ENCODE data around the gene ALDH4A1. TPM values are rescaled to one million over a fixed set of nuclear protein-coding genes. Genes with fewer than 3 reads are reported as not detected.

Gene ALDH4A1
- total and polyA plus RNA-seq, 2 experiments from 2014 or later = 103 to 122 TPM

GRCh38 chr1:18868354-18868753 is 34.0 kb downstream of the ALDH4A1 start:
- no peak for TF ChIP-seq CTCF (IDR thresholded peaks at IDR 0.05; ENCODE audit: low read depth, low read length)
- Histone ChIP-seq H3K27me3 (peaks cover 3% of the 10 kb centered on the region), H3K4me1 (ENCODE audit: low read depth) (no peaks in the 10 kb centered on the region), H3K36me3 (peaks cover 4% of the 10 kb centered on the region), H3K27ac (no peak overlapping the region), H3K4me3 (no peak overlapping the region), H3K9me3 (ENCODE audit: low read depth) (no peaks in the 10 kb centered on the region)
- DNase-seq (ENCODE audit: low read depth in 1 of 2, low spot score in 1 of 2) = no peak

GRCh38 chr1:18866846-18867245 is 35.5 kb downstream of the ALDH4A1 start:
- H3K27ac ChIP-seq = no peak overlapping the region
- no peaks in the 10 kb centered on the region for H3K4me1 ChIP-seq (ENCODE audit: low read depth)
- H3K36me3 ChIP-seq = no peaks in the 10 kb centered on the region
- TF ChIP-seq CTCF (IDR thresholded peaks at IDR 0.05; ENCODE audit: low read depth, low read length) = no peak
- H3K9me3 ChIP-seq (ENCODE audit: low read depth) = no peaks in the 10 kb centered on the region
- DNase-seq (ENCODE audit: low read depth in 1 of 2, low spot score in 1 of 2) = no peak
- H3K27me3 ChIP-seq = peaks cover 3% of the 10 kb centered on the region
- H3K4me3 ChIP-seq = no peak overlapping the region

- Histone ChIP-seq H3K4me3 (no peak overlapping the region), H3K9me3 (ENCODE audit: low read depth) (no peaks in the 10 kb centered on the region), H3K4me1 (ENCODE audit: low read depth) (no peaks in the 10 kb centered on the region), H3K27ac (no peak overlapping the region), H3K36me3 (no peaks in the 10 kb centered on the region), H3K27me3 (peaks cover 3% of the 10 kb centered on the region)
- no peak for TF ChIP-seq CTCF (IDR thresholded peaks at IDR 0.05; ENCODE audit: low read depth, low read length)
- DNase-seq (ENCODE audit: low read depth in 1 of 2, low spot score in 1 of 2) = no peak
Measured at GRCh38 chr1:18866314-18866713, 36.0 kb downstream of the ALDH4A1 start.

GRCh38 chr1:18865176-18865575 is 37.2 kb downstream of the ALDH4A1 start:
- TF ChIP-seq CTCF (IDR thresholded peaks at IDR 0.05; ENCODE audit: low read depth, low read length) = no peak
- Histone ChIP-seq H3K9me3 (ENCODE audit: low read depth) (no peaks in the 10 kb centered on the region), H3K4me3 (no peak overlapping the region), H3K27ac (no peak overlapping the region), H3K4me1 (ENCODE audit: low read depth) (no peaks in the 10 kb centered on the region), H3K27me3 (peaks cover 3% of the 10 kb centered on the region), H3K36me3 (no peaks in the 10 kb centered on the region)
- DNase-seq (ENCODE audit: low read depth in 1 of 2, low spot score in 1 of 2) = no peak

- Histone ChIP-seq H3K9me3 (ENCODE audit: low read depth) (no peaks in the 10 kb centered on the region), H3K4me3 (no peak overlapping the region), H3K27ac (no peak overlapping the region), H3K4me1 (ENCODE audit: low read depth) (no peaks in the 10 kb centered on the region), H3K27me3 (peaks cover 3% of the 10 kb centered on the region), H3K36me3 (no peaks in the 10 kb centered on the region)
- TF ChIP-seq CTCF (IDR thresholded peaks at IDR 0.05; ENCODE audit: low read depth, low read length) = no peak
- DNase-seq (ENCODE audit: low read depth in 1 of 2, low spot score in 1 of 2) = no peak
Measured at GRCh38 chr1:18861590-18861989, 40.8 kb downstream of the ALDH4A1 start.

GRCh38 chr1:18861082-18861481 is 41.3 kb downstream of the ALDH4A1 start:
- no peak overlapping the region for H3K27ac ChIP-seq
- H3K36me3 ChIP-seq = no peaks in the 10 kb centered on the region
- H3K4me1 ChIP-seq (ENCODE audit: low read depth) = no peaks in the 10 kb centered on the region
- no peak overlapping the region for H3K4me3 ChIP-seq
- H3K27me3 ChIP-seq = peaks cover 3% of the 10 kb centered on the region
- no peaks in the 10 kb centered on the region for H3K9me3 ChIP-seq (ENCODE audit: low read depth)
- no peak for TF ChIP-seq CTCF (IDR thresholded peaks at IDR 0.05; ENCODE audit: low read depth, low read length)
- no peak for DNase-seq (ENCODE audit: low read depth in 1 of 2, low spot score in 1 of 2)
